ENCODE data around the gene C14orf180.
"Not testable (repeated sequence)": the region's sequence is repeated elsewhere in the genome, so short reads cannot be mapped to it uniquely, and the experiment has no call there.

Gene C14orf180

GRCh38 chr14:104624939-104625338 is 45.4 kb downstream of the C14orf180 start:
- DNase-seq, result no peak

GRCh38 chr14:104632781-104633180 is 53.2 kb downstream of the C14orf180 start:
- DNase-seq, result no peak

- no peak for DNase-seq
These were observed 53.9 kb downstream of the C14orf180 start for GRCh38 chr14:104633276-104634137.

GRCh38 chr14:104634138-104634760 is 54.7 kb downstream of the C14orf180 start:
- DNase-seq, result no peak

GRCh38 chr14:104634886-104635570 is 55.5 kb downstream of the C14orf180 start:
- DNase-seq, result no peak

GRCh38 chr14:104635717-104636116 is 56.2 kb downstream of the C14orf180 start:
- DNase-seq, result no peak

- no peak for DNase-seq
These were observed 56.6 kb downstream of the C14orf180 start for GRCh38 chr14:104636131-104636530.

GRCh38 chr14:104636846-104637545 is 57.4 kb downstream of the C14orf180 start:
- not testable (repeated sequence) for DNase-seq

GRCh38 chr14:104637546-104638003 is 58.0 kb downstream of the C14orf180 start:
- no peak for DNase-seq

GRCh38 chr14:104638190-104638589 is 58.6 kb downstream of the C14orf180 start:
- DNase-seq, result no peak

GRCh38 chr14:104638927-104639450 is 59.4 kb downstream of the C14orf180 start:
- no peak for DNase-seq

- DNase-seq, result no peak
These were observed 59.9 kb downstream of the C14orf180 start for GRCh38 chr14:104639471-104639870.

Measured in left hindlimb (tissue), 1 donor.